Mammary epithelial cell (primary cell): ENCODE measurements around the gene KLHDC8B.

Experiments
- CTCF ChIP-seq, 2 donors: IDR thresholded peaks in 1 of 2; conservative IDR thresholded peaks in 1 of 2; 2 replicates each; pipeline ENCODE4 v1.5.1; 2011 to 2012; ENCODE audit warnings: inconsistent platforms in 2 of 2, low read length in 2 of 2, mild to moderate bottlenecking in 2 of 2, control low read depth in 1 of 2, low read depth in 1 of 2; ENCODE audit not compliant: insufficient read depth in 1 of 2; ENCODE audit errors: extremely low read depth in 1 of 2
- EZH2 ChIP-seq: IDR thresholded peaks from 2 replicates; pipeline ENCODE4 v1.6.1; 2012; ENCODE audit warnings: low read length, inconsistent platforms, borderline replicate concordance

- TF ChIP-seq CTCF (conservative IDR thresholded peaks at IDR 0.05 in 1 of 2, IDR thresholded peaks at IDR 0.05 in 1 of 2; ENCODE audit: extremely low read depth in 1 of 2, insufficient read depth in 1 of 2, low read depth in 1 of 2, low read length in 2 of 2) (no peak), EZH2 (no peak)
Measured at GRCh38 chr3:49135499-49135898, 35.9 kb upstream of the KLHDC8B start.
